ENCODE results near the gene MCM6.
A peak's percentile ranks its signal among the peaks of the same experiment; 100 is the strongest.
"Not testable (repeated sequence)": the region's sequence is repeated elsewhere in the genome, so short reads cannot be mapped to it uniquely, and the experiment has no call there.

The MCM6 gene

GRCh38 chr2:135876066-135876711, at the start of gene MCM6:
MCM6 (minus strand) TSS chr2:135876443; CDS start chr2:135876365, 78 bp downstream.
- DNase-seq (ENCODE audit: low read depth in 4 of 4, low spot score in 1 of 4) = peak; percentile 94 to 99 (median 97)

- DNase-seq (ENCODE audit: low read depth in 4 of 4, low spot score in 1 of 4) = no peak
Observed at GRCh38 chr2:135925571-135925970, 49.3 kb upstream of the MCM6 start.

- peak in 1 of 4 experiments; percentile 9 for DNase-seq (ENCODE audit: low read depth in 4 of 4, low spot score in 1 of 4)
Observed at GRCh38 chr2:135916207-135916606, 40.0 kb upstream of the MCM6 start.

GRCh38 chr2:135914485-135914884, 38.2 kb upstream of the MCM6 start:
- DNase-seq (ENCODE audit: low read depth in 4 of 4, low spot score in 1 of 4) = no peak

GRCh38 chr2:135913727-135914365, 37.6 kb upstream of the MCM6 start:
- peak in 3 of 4 experiments; percentile 6 to 42 (median 30) for DNase-seq (ENCODE audit: low read depth in 4 of 4, low spot score in 1 of 4)

GRCh38 chr2:135909976-135910375, 33.7 kb upstream of the MCM6 start:
- DNase-seq (ENCODE audit: low read depth in 4 of 4, low spot score in 1 of 4) = no peak

- DNase-seq (ENCODE audit: low read depth in 4 of 4, low spot score in 1 of 4) = no peak
Observed at GRCh38 chr2:135905679-135906078, 29.4 kb upstream of the MCM6 start.

GRCh38 chr2:135904341-135904989, 28.2 kb upstream of the MCM6 start:
- DNase-seq (ENCODE audit: low read depth in 4 of 4, low spot score in 1 of 4) = no peak

GRCh38 chr2:135903650-135904049, 27.4 kb upstream of the MCM6 start:
- no peak for DNase-seq (ENCODE audit: low read depth in 4 of 4, low spot score in 1 of 4)

- DNase-seq (ENCODE audit: low read depth in 4 of 4, low spot score in 1 of 4) = no peak
Observed at GRCh38 chr2:135899567-135899966, 23.3 kb upstream of the MCM6 start.

GRCh38 chr2:135898234-135898786, 22.1 kb upstream of the MCM6 start:
- no peak for DNase-seq (ENCODE audit: low read depth in 4 of 4, low spot score in 1 of 4)

- DNase-seq (ENCODE audit: low read depth in 4 of 4, low spot score in 1 of 4) = no peak
Observed at GRCh38 chr2:135894930-135895329, 18.7 kb upstream of the MCM6 start.

GRCh38 chr2:135893374-135893794, 17.1 kb upstream of the MCM6 start:
- no peak for DNase-seq (ENCODE audit: low read depth in 4 of 4, low spot score in 1 of 4)

- DNase-seq (ENCODE audit: low read depth in 4 of 4, low spot score in 1 of 4) = no peak
Observed at GRCh38 chr2:135890835-135891234, 14.6 kb upstream of the MCM6 start.

- no peak for DNase-seq (ENCODE audit: low read depth in 4 of 4, low spot score in 1 of 4)
Observed at GRCh38 chr2:135890149-135890548, 13.9 kb upstream of the MCM6 start.

- DNase-seq (ENCODE audit: low read depth in 4 of 4, low spot score in 1 of 4) = not testable (repeated sequence)
Observed at GRCh38 chr2:135888587-135888986, 12.3 kb upstream of the MCM6 start.

GRCh38 chr2:135885709-135886108, 9.5 kb upstream of the MCM6 start:
- no peak for DNase-seq (ENCODE audit: low read depth in 4 of 4, low spot score in 1 of 4)

GRCh38 chr2:135882415-135882814, 6.2 kb upstream of the MCM6 start:
- no peak for DNase-seq (ENCODE audit: low read depth in 4 of 4, low spot score in 1 of 4)

GRCh38 chr2:135876770-135877169, 527 bp upstream of the MCM6 start:
- not testable (repeated sequence) for DNase-seq (ENCODE audit: low read depth in 4 of 4, low spot score in 1 of 4)

- peak; percentile 38 to 70 (median 58) for DNase-seq (ENCODE audit: low read depth in 4 of 4, low spot score in 1 of 4)
Observed at GRCh38 chr2:135875491-135876065, 665 bp downstream of the MCM6 start.

- DNase-seq (ENCODE audit: low read depth in 4 of 4, low spot score in 1 of 4) = no peak
Observed at GRCh38 chr2:135874777-135875365, 1.4 kb downstream of the MCM6 start.

Measured in stimulated activated CD4-positive, alpha-beta T cell treated with anti-CD3 and anti-CD28 coated beads, Interleukin-1b, Interleukin-23, amount 100 ng/mL, for 24 hours (primary cell).